ENCODE data around the gene MYH11. TPM values are rescaled to one million over a fixed set of nuclear protein-coding genes. Genes with fewer than 3 reads are reported as not detected.

The MYH11 gene
- total RNA-seq, 1 experiment from 2014 or later = not detected

- H3K4me3 ChIP-seq (ENCODE audit: low read depth, low read length, poor library complexity, severe bottlenecking) = no peak overlapping the region
- TF ChIP-seq, protein P1, sequence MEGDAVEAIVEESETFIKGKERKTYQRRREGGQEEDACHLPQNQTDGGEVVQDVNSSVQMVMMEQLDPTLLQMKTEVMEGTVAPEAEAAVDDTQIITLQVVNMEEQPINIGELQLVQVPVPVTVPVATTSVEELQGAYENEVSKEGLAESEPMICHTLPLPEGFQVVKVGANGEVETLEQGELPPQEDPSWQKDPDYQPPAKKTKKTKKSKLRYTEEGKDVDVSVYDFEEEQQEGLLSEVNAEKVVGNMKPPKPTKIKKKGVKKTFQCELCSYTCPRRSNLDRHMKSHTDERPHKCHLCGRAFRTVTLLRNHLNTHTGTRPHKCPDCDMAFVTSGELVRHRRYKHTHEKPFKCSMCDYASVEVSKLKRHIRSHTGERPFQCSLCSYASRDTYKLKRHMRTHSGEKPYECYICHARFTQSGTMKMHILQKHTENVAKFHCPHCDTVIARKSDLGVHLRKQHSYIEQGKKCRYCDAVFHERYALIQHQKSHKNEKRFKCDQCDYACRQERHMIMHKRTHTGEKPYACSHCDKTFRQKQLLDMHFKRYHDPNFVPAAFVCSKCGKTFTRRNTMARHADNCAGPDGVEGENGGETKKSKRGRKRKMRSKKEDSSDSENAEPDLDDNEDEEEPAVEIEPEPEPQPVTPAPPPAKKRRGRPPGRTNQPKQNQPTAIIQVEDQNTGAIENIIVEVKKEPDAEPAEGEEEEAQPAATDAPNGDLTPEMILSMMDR (conservative IDR thresholded peaks at IDR 0.05; ENCODE audit: low read depth, low read length) = no peak
- H3K27ac ChIP-seq (ENCODE audit: low read depth, low read length, poor library complexity, severe bottlenecking) = no peak overlapping the region
- H3K9me3 ChIP-seq (ENCODE audit: low read depth, low read length, poor library complexity, severe bottlenecking) = no peaks in the 10 kb centered on the region
- no peaks in the 10 kb centered on the region for H3K4me1 ChIP-seq (ENCODE audit: insufficient read depth, low read length, poor library complexity, severe bottlenecking)
- no TSS peak for BruUV-seq (replicated peaks)
- POLR2A ChIA-PET (ENCODE audit: low non-redundant PET) = no interaction called here
- CTCF ChIA-PET = interaction anchor here (0.6 to 0.7 kb wide), 3 partner anchors 154 to 332 kb away, joined by 6 to 9 read pairs (median 8); no protein-coding TSS in a partner anchor
- intact Hi-C loops (cut with micrococcal nuclease; ENCODE audit: unreplicated experiment) = no loop called here
- no peaks in the 10 kb centered on the region for H3K27me3 ChIP-seq (replicated peaks; ENCODE audit: insufficient read depth, low read depth, low read length, poor library complexity)
- DNase-seq (ENCODE audit: low spot score) = no peak
- no peaks in the 10 kb centered on the region for H3K36me3 ChIP-seq (ENCODE audit: insufficient read depth, low read length, poor library complexity, severe bottlenecking)
Measured at GRCh38 chr16:15751940-15752339, 104.9 kb downstream of the MYH11 start.

GRCh38 chr16:15749985-15750384 lies 106.8 kb downstream of the MYH11 start:
- intact Hi-C loops (cut with micrococcal nuclease; ENCODE audit: unreplicated experiment) = no loop called here
- DNase-seq (ENCODE audit: low spot score) = no peak
- no peak overlapping the region for H3K4me3 ChIP-seq (ENCODE audit: low read depth, low read length, poor library complexity, severe bottlenecking)
- BruUV-seq (replicated peaks) = no TSS peak
- no peak for TF ChIP-seq EZH2 (IDR thresholded peaks at IDR 0.05; ENCODE audit: borderline replicate concordance, low read depth, low read length, poor library complexity, severe bottlenecking)
- TF ChIP-seq, protein P1 (conservative IDR thresholded peaks at IDR 0.05; ENCODE audit: low read depth, low read length) = no peak
- H3K27ac ChIP-seq (ENCODE audit: low read depth, low read length, poor library complexity, severe bottlenecking) = no peak overlapping the region
- no peaks in the 10 kb centered on the region for H3K9me3 ChIP-seq (ENCODE audit: low read depth, low read length, poor library complexity, severe bottlenecking)
- H3K4me1 ChIP-seq (ENCODE audit: insufficient read depth, low read length, poor library complexity, severe bottlenecking) = peaks cover under 1% of the 10 kb centered on the region
- no peaks in the 10 kb centered on the region for H3K36me3 ChIP-seq (ENCODE audit: insufficient read depth, low read length, poor library complexity, severe bottlenecking)
- CTCF ChIA-PET = no interaction called here
- POLR2A ChIA-PET (ENCODE audit: low non-redundant PET) = no interaction called here
- no peaks in the 10 kb centered on the region for H3K27me3 ChIP-seq (replicated peaks; ENCODE audit: insufficient read depth, low read depth, low read length, poor library complexity)

DNA sequence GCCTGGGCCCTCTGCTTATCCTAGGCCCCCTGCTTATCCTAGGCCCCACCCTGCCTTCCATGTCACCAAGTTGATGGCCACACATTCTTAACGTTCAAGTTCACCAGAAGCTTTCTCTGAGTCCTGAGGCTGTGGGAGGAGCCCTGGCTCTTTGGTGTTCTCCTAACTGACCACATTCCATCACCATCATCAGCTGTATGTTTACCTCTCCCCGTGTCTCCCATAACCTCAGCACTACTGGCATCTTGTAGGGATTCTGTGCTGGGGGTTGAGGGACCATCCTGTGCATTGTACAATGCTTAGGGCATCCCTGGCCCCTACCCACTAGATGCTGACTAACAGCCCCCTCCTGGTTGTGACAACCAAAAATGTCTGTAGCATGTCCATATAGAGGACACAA lies 107.5 kb downstream of the MYH11 start:
- DNase-seq (ENCODE audit: low spot score) = no peak
- POLR2A ChIA-PET (ENCODE audit: low non-redundant PET) = no interaction called here
- intact Hi-C loops (cut with micrococcal nuclease; ENCODE audit: unreplicated experiment) = no loop called here
- Histone ChIP-seq H3K27ac (ENCODE audit: low read depth, low read length, poor library complexity, severe bottlenecking) (no peak overlapping the region), H3K4me3 (ENCODE audit: low read depth, low read length, poor library complexity, severe bottlenecking) (no peak overlapping the region), H3K9me3 (ENCODE audit: low read depth, low read length, poor library complexity, severe bottlenecking) (no peaks in the 10 kb centered on the region), H3K27me3 (replicated peaks; ENCODE audit: insufficient read depth, low read depth, low read length, poor library complexity) (no peaks in the 10 kb centered on the region), H3K4me1 (ENCODE audit: insufficient read depth, low read length, poor library complexity, severe bottlenecking) (peaks cover 6% of the 10 kb centered on the region), H3K36me3 (ENCODE audit: insufficient read depth, low read length, poor library complexity, severe bottlenecking) (no peaks in the 10 kb centered on the region)
- no TSS peak for BruUV-seq (replicated peaks)
- CTCF ChIA-PET = no interaction called here
- no peak for TF ChIP-seq EZH2 (IDR thresholded peaks at IDR 0.05; ENCODE audit: borderline replicate concordance, low read depth, low read length, poor library complexity, severe bottlenecking)
- TF ChIP-seq, protein P1 (conservative IDR thresholded peaks at IDR 0.05; ENCODE audit: low read depth, low read length) = no peak

Measured in A673 (cell line).